A673 (cell line): ENCODE measurements around the gene RNU5D-1.
"Not testable (repeated sequence)": the region's sequence is repeated elsewhere in the genome, so short reads cannot be mapped to it uniquely, and the experiment has no call there.

Experiments
- CTCF ChIP-seq: fragments of 300-800, 200-600 bp; sonication (generic); conservative IDR thresholded peaks from 2 replicates; pipeline ENCODE4 v1.5.1; 2017; ENCODE audit warnings: low read depth, mild to moderate bottlenecking, antibody characterized with exemption, low read length, moderate library complexity, mixed read lengths
- EZH2 ChIP-seq: fragments of 200-600 bp; sonication (generic); IDR thresholded peaks from 2 replicates; pipeline ENCODE4 v1.6.1; 2017; ENCODE audit warnings: borderline replicate concordance, low read depth, mild to moderate bottlenecking, mixed read lengths, antibody characterized with exemption, low read length; ENCODE audit not compliant: poor library complexity, severe bottlenecking

GRCh38 chr1:44738953-44739306 lies 8.0 kb upstream of the RNU5D-1 start:
- not testable (repeated sequence) for TF ChIP-seq CTCF, EZH2
